GM12801 (cell line): ENCODE data around the gene EFL1.

ENCODE experiments used
- TF ChIP-seq, protein P1 (sequence below): IDR thresholded peaks from one replicate; pipeline ENCODE4 v1.5.1; 2011; ENCODE audit warnings: control low read depth; ENCODE audit not compliant: insufficient read length; ENCODE audit errors: extremely low read depth

EFL1 gene

DNA sequence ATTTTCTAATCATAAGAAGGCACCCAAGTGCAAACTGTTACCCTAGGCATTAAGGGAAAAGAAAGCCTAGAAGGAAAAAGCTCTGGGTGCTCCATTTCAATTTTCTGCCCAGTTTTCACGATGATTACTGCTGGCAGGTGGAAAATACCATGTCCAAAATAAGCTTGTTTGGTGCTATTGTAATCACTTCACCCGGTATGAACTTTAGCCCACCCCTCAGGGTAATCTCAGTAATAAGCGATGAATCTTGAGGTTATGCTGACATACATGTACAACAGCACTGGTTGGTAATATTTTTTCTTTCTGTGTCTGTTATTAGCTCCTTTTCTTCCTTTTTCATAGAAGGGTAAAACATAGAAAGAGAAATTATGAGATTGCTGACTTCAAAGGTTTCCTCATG is 128.1 kb downstream of the EFL1 start:
- TF ChIP-seq, protein P1, sequence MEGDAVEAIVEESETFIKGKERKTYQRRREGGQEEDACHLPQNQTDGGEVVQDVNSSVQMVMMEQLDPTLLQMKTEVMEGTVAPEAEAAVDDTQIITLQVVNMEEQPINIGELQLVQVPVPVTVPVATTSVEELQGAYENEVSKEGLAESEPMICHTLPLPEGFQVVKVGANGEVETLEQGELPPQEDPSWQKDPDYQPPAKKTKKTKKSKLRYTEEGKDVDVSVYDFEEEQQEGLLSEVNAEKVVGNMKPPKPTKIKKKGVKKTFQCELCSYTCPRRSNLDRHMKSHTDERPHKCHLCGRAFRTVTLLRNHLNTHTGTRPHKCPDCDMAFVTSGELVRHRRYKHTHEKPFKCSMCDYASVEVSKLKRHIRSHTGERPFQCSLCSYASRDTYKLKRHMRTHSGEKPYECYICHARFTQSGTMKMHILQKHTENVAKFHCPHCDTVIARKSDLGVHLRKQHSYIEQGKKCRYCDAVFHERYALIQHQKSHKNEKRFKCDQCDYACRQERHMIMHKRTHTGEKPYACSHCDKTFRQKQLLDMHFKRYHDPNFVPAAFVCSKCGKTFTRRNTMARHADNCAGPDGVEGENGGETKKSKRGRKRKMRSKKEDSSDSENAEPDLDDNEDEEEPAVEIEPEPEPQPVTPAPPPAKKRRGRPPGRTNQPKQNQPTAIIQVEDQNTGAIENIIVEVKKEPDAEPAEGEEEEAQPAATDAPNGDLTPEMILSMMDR, result no peak

DNA sequence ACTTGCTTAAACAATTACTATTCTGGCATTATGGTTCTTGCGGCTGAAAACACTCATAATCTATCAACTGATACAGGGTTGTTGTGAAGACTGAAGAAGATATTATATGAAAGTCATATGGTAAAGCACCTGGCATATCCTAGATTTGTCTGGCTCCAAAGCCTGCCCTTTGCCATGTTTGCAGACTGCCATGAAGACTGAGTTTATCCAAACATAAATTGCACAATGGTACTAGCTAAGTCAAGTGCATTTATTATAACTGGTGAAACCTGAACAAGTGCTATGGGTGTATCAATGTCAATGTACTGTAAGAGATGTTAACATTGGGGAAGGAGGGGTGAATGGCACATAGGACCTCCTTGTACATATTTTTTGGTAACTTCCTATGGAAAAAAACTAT is 129.3 kb downstream of the EFL1 start:
- TF ChIP-seq, protein P1, result no peak

DNA sequence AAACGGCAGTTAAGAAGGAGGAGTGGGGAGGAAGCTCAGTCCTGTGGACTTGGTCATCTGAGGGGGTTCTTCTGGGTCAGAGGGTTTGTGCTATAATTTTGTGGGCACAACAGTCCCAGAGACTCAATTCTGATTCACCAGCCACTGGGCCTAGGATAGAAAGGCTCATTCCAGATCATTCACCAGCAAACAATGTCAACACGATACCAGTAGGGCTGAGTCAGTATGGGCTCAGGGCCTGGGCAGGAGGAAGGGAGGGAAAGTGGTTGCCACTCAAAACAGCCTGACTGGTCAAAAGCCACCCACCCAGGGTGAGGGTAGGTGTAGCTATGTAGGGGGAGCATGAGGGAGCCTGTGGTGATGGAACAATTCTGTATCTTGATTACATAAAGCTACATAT is 129.8 kb downstream of the EFL1 start:
- TF ChIP-seq, protein P1, result no peak

DNA sequence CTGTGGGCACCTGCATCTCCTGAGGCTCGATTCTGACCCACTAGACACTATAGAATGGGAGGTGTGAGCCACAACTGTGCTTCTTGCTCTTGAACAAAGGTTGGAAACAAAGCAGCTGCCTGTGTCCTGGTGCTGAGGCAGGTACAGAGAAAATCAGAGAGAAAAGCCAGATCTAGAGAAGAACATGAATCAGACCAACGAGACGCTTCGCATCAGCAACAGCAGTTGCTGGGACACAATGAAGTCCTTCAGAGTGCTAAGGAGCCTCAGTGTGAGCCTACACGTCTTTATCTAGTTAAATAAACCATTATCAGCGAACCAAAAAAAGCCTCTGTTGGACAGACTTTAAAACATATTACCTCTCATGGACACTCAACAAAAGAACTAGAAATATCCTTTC is 130.4 kb downstream of the EFL1 start:
- TF ChIP-seq, protein P1, result no peak

DNA sequence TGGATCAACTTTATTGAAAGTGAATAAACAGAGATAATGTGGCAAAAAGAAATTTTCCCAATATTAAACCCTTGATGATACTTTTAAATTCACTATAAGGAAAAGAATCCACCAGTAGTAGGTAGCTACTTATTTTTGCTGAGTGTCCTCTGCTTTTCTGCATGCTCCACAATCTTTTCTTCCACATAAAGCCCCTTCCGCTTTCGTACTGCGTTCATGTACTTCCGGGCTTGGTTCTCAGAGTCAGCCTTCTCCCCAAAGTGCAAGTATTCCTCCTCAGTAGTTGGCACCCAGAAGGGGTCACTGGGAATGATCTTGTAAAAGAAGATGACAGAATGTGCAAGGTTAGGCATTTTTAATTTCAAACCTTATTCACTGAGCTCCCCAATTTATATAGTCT is 132.3 kb downstream of the EFL1 start:
- TF ChIP-seq, protein P1, result no peak

DNA sequence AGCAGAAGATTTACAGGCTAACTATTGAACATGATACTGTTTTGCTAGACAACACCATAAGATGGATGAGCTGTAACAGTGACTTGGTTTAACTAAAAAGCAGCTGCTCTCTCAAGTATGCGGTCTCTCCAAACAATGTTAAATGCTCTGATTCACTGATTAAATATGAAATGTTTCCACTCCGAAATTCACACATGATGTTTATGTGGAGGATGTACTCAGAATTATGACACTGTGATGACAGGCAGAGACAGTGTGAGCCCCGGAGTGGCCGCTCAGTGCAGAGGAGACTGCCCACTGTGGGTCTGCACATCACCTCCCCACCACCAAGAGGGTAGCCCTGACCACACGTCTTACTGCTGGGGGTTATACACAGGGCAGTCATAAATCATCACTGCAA is 132.8 kb downstream of the EFL1 start:
- TF ChIP-seq, protein P1, result no peak

DNA sequence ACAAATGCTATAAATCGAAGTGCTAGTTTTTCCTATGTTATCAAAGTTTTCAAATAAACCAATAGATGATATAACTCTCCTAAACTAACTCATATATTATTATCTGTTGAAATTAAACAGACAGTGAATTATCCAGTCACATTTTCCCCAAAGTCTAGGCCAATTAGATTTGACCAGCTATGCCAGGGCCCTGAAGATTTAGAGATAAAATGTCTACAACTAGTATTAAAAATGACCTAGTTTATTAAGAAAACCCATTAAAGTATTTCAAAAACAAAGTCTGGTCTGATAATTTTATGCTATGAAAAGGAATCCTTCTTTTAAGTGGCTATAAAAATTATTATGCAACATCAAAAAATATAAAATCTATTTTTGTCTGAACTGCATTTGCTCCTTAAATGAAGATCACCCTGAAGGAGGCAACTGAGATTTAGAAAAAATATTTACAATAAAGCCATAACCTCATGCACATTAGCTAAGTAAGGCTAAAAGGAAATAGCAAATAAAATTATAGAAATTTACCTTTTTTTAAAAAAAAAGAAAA is 133.3 kb downstream of the EFL1 start:
- TF ChIP-seq, protein P1, result no peak
